ENCODE data around the gene RALGPS1. TPM values are rescaled to one million over a fixed set of nuclear protein-coding genes. Genes with fewer than 3 reads are reported as not detected.

RALGPS1 gene
- total and polyA plus RNA-seq, 7 donors = 3.9 to 7.7 (median 5.4) TPM

DNA sequence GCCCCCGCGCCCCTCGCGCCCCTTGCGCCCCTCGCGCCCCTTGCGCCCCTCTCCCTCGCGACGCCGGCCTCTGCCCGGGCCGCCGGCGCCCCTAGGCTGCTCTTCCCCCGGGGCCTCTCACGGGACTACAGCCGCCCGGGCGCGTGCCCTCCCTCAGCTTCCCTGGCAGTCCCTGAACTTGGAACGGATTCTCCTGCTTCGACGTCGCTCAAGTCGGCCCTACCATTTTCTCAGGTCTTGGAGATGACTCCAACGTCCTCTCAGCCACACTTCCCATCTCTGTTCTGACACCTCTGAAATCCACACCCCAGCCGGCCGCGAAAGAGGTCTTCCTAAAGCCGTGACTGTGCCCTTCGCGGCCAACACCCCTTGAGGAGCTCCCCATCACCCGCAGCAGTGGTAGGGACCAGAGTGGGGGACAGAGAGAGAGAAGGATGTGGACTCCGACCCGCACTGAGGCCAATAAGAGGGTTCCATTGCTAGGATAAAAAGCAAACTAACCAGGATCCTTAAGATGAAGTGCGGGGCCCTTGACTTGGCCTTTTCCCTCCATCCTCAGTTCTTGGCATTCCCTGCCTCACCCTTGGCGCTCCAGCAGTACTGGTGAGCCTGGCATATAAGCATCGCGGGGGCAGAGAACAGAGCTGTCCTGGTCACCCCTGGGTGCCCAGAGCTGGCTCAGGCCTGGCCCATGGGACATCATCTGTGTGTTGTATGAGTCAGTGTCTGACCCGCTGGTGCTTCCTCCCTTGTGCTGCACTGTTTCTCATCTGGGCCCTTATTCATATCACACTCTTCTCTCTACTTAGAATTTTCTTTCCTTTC lies 311.4 kb downstream of the RALGPS1 start:
- ATAC-seq (no peak), DNase-seq (no peak)
- TF ChIP-seq, protein P1, sequence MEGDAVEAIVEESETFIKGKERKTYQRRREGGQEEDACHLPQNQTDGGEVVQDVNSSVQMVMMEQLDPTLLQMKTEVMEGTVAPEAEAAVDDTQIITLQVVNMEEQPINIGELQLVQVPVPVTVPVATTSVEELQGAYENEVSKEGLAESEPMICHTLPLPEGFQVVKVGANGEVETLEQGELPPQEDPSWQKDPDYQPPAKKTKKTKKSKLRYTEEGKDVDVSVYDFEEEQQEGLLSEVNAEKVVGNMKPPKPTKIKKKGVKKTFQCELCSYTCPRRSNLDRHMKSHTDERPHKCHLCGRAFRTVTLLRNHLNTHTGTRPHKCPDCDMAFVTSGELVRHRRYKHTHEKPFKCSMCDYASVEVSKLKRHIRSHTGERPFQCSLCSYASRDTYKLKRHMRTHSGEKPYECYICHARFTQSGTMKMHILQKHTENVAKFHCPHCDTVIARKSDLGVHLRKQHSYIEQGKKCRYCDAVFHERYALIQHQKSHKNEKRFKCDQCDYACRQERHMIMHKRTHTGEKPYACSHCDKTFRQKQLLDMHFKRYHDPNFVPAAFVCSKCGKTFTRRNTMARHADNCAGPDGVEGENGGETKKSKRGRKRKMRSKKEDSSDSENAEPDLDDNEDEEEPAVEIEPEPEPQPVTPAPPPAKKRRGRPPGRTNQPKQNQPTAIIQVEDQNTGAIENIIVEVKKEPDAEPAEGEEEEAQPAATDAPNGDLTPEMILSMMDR (IDR thresholded peaks at IDR 0.05) = no peak
- no peaks in the 10 kb centered on the region for H3K36me3 ChIP-seq (ENCODE audit: insufficient read depth in 1 of 2, low read depth in 1 of 2)
- H3K27me3 ChIP-seq (ENCODE audit: insufficient read depth in 3 of 3, low read length in 2 of 3) = no peaks in the 10 kb centered on the region
- peak overlapping the region; percentile 73 for H3K4me3 ChIP-seq
- H3K27ac ChIP-seq = peak overlapping the region; percentile 30
- intact Hi-C loops (cut with DNase I) = no loop called here
- H3K9me3 ChIP-seq = no peaks in the 10 kb centered on the region
- 23 to 42% (median 36%) methylated on average over 23 to 42 of the region's 42 CpGs for WGBS, 3 donors
- no peaks in the 10 kb centered on the region for H3K4me1 ChIP-seq

DNA sequence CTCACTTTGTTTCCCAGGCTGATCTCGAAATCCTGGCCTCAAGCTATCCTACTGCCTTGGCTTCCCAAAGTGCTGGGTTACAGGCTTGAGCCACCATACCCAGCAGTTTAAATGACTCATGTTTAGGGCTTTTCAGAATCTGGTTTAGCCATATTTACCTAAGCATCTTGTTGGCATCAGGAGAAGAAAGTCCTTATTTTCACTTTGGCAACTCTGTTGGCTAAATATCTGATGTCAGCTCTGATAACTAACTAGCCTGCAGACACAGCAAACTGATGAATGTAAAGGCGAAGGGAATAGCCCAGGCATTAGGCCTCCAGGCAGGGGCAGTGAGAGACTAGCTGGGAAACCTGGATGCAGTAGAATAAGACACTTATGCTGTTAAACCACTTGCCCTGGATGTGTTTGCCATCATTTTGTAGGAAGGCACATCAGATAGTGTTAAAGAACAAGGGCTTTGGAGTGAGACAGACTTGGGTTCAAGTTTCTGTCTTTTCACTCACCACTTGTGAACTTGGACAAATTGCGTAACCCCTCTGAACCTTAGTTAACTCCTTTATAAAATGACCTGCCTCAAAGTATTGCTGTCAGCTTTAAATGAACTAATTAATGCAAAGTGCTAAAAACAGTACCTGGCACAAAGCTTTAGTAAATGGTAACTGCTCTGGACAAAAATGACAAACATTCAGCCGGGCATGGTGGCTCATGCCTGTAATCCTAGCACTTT lies 315.3 kb downstream of the RALGPS1 start:
- no peaks in the 10 kb centered on the region for H3K36me3 ChIP-seq (ENCODE audit: insufficient read depth in 1 of 2, low read depth in 1 of 2)
- intact Hi-C loops (cut with DNase I) = no loop called here
- WGBS, 3 donors = 88 to 92% (median 90%) methylated on average over 4 of the region's 4 CpGs
- no peaks in the 10 kb centered on the region for H3K27me3 ChIP-seq (ENCODE audit: insufficient read depth in 3 of 3, low read length in 2 of 3)
- H3K9me3 ChIP-seq = no peaks in the 10 kb centered on the region
- DNase-seq (no peak), ATAC-seq (no peak)
- no peaks in the 10 kb centered on the region for H3K4me1 ChIP-seq
- no peak overlapping the region for H3K4me3 ChIP-seq
- no peak overlapping the region for H3K27ac ChIP-seq
- TF ChIP-seq, protein P1 (IDR thresholded peaks at IDR 0.05) = no peak

DNA sequence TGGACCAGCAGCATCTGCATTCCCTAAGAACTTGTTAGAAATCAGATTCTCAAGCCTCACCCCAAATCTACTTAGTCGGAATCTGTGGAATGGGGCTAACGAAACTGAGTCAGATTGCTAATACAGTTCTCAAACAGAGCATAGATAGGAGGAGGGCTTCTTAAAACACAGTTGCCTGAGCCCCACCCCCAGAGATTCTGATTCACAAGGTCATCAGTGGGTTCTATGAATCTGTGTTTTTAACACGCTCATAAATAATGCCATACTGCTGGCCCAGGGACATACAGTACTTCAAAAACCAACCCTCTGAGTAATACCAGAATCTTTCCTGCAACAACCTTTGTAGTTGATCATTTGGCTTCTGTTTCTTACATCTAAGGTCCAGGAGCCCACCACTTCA lies 317.1 kb downstream of the RALGPS1 start:
- TF ChIP-seq, protein P1 (IDR thresholded peaks at IDR 0.05) = no peak
- H3K4me1 ChIP-seq = no peaks in the 10 kb centered on the region
- ATAC-seq (no peak), DNase-seq (no peak)
- H3K36me3 ChIP-seq (ENCODE audit: insufficient read depth in 1 of 2, low read depth in 1 of 2) = no peaks in the 10 kb centered on the region
- no peaks in the 10 kb centered on the region for H3K9me3 ChIP-seq
- intact Hi-C loops (cut with DNase I) = no loop called here
- no peak overlapping the region for H3K27ac ChIP-seq
- H3K27me3 ChIP-seq (ENCODE audit: insufficient read depth in 3 of 3, low read length in 2 of 3) = no peaks in the 10 kb centered on the region
- H3K4me3 ChIP-seq = no peak overlapping the region
- WGBS, 3 donors = 93 to 97% (median 96%) methylated on average over 3 of the region's 3 CpGs

DNA sequence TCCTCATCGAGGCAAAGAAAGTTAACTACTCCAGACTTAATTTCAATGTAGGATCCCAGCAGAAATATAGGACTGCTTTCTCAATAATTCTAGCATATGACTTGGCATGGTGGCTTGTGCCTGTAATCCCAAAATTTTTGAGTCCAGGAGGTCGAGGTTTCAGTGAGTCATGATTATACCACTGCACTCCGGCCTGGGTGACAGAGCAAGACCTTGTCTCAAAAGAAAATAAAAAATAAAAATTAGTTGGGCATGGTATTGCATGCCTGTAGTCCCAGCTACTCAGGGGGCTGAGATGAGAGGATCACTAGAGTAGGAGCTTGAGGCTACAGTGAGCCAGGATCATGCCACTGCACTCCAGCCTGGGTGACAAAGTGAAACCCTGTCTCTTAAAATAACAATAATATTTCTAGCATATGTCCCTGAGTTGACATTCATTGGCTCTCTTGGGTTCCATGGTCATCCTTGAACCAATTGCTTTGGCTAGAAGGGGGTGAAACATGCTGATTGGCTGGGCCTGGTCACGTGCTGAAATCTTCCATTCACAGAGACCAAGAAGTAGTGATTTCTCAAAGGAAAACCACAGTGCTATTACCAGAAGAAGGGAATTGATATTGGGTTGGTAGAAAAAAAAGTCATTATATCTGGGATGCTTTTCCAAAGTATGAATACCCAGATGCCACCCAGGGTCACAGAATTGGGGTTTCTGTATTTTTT lies 318.4 kb downstream of the RALGPS1 start:
- TF ChIP-seq, protein P1 (IDR thresholded peaks at IDR 0.05) = no peak
- intact Hi-C loops (cut with DNase I) = no loop called here
- 77 to 83% (median 81%) methylated on average over 4 of the region's 4 CpGs for WGBS, 3 donors
- H3K27me3 ChIP-seq (ENCODE audit: insufficient read depth in 3 of 3, low read length in 2 of 3) = no peaks in the 10 kb centered on the region
- no peaks in the 10 kb centered on the region for H3K36me3 ChIP-seq (ENCODE audit: insufficient read depth in 1 of 2, low read depth in 1 of 2)
- ATAC-seq = no peak
- no peaks in the 10 kb centered on the region for H3K4me1 ChIP-seq
- no peak overlapping the region for H3K4me3 ChIP-seq
- H3K9me3 ChIP-seq = no peaks in the 10 kb centered on the region
- no peak for DNase-seq
- no peak overlapping the region for H3K27ac ChIP-seq
